GM23248 (cell line): ENCODE data around the gene LYRM4.

Source experiments
- EZH2 ChIP-seq: fragments of 200-600 bp; sonication (generic); IDR thresholded peaks from 2 replicates; pipeline ENCODE4 v1.6.1; 2018; ENCODE audit warnings: antibody characterized with exemption, mild to moderate bottlenecking; ENCODE audit not compliant: insufficient read depth, poor library complexity, severe bottlenecking
- EZH2phosphoT487 ChIP-seq: fragments of 200-600 bp; sonication (generic); IDR thresholded peaks from 2 replicates; pipeline ENCODE4 v1.6.1; 2018; ENCODE audit warnings: antibody characterized with exemption, moderate library complexity, mild to moderate bottlenecking, low read depth; ENCODE audit not compliant: insufficient read depth

GRCh38 chr6:5157621-5158138 lies 103.1 kb downstream of the LYRM4 start:
- TF ChIP-seq EZH2 = no peak
- no peak for TF ChIP-seq EZH2phosphoT487
